Activated CD4-positive, alpha-beta T cell treated with anti-CD3 and anti-CD28 coated beads, Interleukin-2, Interleukin-4, amounts not matched to agents 100 ng/mL and 50 ng/mL, durations not matched to agents 16 hours and 8 hours (primary cell): ENCODE data around the gene CHMP1B.
A peak's percentile ranks its signal among the peaks of the same experiment; 100 is the strongest.

Experiments
- DNase-seq: peaks from one replicate; pipeline ENCODE4 v3.0.0-alpha.2; 2020; ENCODE audit warnings: low spot score

CHMP1B gene

DNA sequence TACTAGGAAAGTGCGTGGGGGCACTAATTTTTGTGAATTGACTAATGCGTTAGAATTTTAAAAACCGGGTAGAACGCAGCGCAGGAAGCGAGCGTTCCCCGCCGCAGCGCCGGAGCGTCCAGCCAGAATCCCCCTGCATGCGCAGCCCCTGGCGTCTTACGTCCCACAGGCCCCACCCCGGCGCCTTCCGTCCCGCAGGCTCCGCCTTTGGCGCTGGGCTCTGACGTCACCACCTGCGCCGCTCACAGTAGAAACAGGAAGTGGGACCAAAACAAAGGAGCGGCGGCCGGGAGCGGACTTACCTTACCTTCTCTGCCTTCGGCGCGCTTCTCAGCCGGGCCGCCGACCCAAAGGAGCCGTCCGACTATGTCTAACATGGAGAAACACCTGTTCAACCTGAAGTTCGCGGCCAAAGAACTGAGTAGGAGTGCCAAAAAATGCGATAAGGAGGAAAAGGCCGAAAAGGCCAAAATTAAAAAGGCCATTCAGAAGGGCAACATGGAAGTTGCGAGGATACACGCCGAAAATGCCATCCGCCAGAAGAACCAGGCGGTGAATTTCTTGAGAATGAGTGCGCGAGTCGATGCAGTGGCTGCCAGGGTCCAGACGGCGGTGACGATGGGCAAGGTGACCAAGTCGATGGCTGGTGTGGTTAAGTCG, at the start of gene CHMP1B:
Gene CHMP1B (plus strand): TSS at position 268 of the 660 bp plus-strand sequence. CDS start 99 bp downstream, at position 367.
- DNase-seq, result peak; percentile 97

GRCh38 chr18:11801573-11801972, 49.6 kb upstream of the CHMP1B start:
- no peak for DNase-seq

GRCh38 chr18:11802158-11802557, 49.1 kb upstream of the CHMP1B start:
- no peak for DNase-seq

DNA sequence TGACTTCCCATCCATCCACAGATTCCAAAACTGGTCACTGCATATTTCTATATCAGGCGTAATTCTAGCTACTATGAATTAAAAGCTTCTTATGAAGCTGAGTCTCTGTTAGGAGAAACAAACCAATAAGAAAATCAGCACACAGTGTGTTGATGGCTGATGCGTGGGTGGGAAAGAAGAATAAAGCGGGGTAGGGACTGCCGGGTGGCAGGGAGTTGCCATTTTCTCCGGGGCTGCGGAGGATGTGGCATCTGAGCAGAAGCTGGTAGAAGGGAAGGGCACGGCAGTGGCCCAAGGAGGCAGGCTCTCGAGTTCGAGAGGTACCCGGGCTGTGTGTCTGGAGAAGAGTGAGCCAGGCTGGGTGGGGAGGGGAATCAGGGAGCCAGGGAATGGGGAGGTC, 48.6 kb upstream of the CHMP1B start:
- DNase-seq, result no peak

- no peak for DNase-seq
Measured at GRCh38 chr18:11807233-11807632, 44.0 kb upstream of the CHMP1B start.

- no peak for DNase-seq
Measured at GRCh38 chr18:11808001-11808855, 43.0 kb upstream of the CHMP1B start.

DNA sequence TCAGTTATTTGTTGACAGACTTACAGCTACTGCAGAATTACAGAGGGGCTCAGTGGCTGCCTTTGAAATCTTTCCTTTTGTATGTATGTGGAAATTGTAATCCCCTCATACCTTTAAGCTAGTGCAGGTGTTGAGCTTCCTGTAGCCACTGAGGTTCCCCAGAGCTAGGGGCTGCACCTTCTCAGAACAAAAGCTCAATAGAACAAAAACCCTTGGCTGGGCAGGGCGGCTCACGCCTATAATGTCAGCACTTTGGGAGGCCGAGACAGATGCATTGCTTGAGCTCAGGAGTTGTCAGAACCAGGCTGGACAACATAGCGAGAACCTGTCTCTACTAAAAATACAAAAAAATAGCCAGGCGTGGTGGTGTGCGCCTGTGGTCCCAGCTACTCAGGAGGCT, 41.3 kb upstream of the CHMP1B start:
- no peak for DNase-seq

- DNase-seq, result no peak
Measured at GRCh38 chr18:11810379-11810778, 40.8 kb upstream of the CHMP1B start.

GRCh38 chr18:11811009-11811408, 40.2 kb upstream of the CHMP1B start:
- DNase-seq, result no peak

GRCh38 chr18:11817229-11817628, 34.0 kb upstream of the CHMP1B start:
- no peak for DNase-seq

GRCh38 chr18:11818486-11819203, 32.6 kb upstream of the CHMP1B start:
- no peak for DNase-seq

DNA sequence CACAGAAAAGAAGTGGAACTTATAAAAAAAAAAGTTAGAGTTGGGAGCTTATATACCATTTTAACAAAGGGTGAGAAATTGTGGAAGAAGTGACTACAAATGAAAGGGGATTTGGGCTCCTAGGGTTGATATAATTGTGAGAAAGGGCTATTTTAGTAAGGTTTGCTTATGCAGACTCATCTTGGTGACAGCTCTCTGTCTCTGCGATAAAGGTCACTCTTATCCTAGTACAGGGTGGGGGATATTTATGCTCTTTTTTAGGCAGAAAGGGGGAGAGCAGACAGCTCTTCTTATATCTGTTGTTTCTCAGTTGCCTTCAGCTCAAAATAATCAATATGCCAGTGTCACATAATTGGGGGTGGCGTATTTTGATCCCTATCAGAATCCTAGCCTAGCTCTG, 31.3 kb upstream of the CHMP1B start:
- DNase-seq, result no peak

GRCh38 chr18:11820697-11821096, 30.5 kb upstream of the CHMP1B start:
- no peak for DNase-seq

- DNase-seq, result no peak
Measured at GRCh38 chr18:11821208-11821607, 30.0 kb upstream of the CHMP1B start.

- DNase-seq, result no peak
Measured at GRCh38 chr18:11821643-11822237, 29.5 kb upstream of the CHMP1B start.

DNA sequence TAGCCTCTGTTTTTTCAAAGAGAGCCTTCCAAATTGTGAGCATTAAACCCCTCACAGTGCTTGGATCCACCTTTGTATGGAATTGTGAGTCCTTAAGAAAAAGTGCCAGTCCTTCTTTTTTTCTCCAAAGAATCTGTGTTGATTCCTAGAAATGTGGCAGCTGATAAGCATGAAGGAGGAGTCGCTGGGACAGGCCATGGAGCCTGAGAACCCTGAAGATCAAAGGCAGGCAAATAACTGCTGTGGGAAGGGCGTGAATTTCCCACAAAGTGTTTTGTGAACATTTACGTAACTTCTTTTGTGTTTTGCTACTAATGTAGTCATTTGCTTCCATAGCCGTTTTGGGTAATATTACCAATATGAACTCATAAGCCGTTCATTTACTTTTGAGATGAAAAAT, 27.7 kb upstream of the CHMP1B start:
- DNase-seq, result no peak

GRCh38 chr18:11826836-11827235, 24.4 kb upstream of the CHMP1B start:
- DNase-seq, result no peak

DNA sequence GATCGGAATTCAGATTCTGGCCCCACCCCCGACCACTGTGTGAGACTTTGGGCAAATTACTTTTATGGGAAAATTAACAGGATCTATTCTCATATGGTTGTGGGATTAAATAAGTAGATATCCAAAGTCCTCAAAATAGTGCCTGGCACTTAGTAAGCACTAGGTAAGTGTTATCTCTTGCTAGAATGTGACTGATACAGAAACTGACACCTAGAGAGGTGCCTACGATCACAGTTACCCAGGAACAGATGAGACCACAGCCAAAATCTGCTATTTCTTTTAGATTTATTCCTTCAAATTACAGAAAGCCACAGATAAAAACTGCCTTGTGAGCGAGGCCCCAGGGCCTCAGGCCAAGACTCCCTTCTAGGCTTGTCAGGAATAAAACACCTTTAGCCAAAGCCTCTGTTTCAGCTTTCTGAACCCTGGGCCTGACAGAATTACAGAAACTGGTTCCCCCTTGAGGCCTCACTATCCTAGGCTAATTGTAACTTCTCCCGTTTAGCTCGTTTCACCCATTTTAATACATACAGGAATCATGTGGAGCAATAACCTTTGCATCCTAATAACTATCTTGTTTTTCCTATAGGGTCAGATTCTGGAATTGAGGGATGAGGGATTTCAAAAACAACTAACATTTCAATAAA, 22.3 kb upstream of the CHMP1B start:
- peak; percentile 64 for DNase-seq

- no peak for DNase-seq
Measured at GRCh38 chr18:11830585-11830984, 20.6 kb upstream of the CHMP1B start.

DNA sequence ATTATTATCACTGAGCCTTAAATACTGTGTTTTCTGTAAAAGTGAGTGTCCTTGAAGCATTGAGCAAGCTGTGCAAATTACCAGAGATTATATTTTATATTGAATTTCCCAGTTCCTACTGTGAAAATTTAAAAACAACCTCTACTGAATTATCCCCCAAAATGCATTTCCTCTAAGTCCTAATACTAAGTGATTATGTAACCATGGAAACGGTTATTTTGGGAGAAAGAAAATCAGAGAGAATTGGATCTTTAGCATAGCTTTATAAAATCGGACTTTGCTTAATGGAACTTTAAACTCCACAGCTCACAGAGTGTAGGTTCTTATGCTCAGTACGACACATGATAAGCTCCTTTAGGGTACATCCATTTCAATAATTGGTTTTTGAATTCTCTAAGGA, 19.3 kb upstream of the CHMP1B start:
- DNase-seq, result no peak

- no peak for DNase-seq
Measured at GRCh38 chr18:11834772-11835171, 16.4 kb upstream of the CHMP1B start.

DNA sequence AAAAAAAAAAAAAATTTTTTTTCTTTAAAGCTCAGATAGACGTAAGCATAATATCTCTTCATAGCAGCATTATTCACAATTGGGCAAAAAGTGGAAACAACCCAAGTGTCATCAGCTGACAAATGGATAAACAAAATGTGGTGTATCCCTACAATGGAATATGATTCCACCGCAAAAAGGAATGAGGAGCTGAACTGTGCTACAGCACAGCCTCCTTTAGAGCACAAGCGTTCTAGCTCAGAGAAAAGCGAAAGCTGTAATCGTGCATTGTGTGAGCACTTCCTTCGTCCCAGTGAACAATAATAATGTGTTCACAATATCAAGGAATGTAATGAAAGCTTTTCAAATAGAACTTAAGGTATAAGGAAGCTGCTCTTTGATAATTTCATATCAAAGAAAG, 11.7 kb upstream of the CHMP1B start:
- DNase-seq, result no peak
